GM12892 (cell line): ENCODE measurements around the gene KLHL26.

Source experiments
- POLR2A ChIP-seq: IDR thresholded peaks from 2 replicates; pipeline ENCODE4 v1.6.1; 2011; ENCODE audit warnings: low read depth, low read length, control low read depth
- POLR2AphosphoS5 ChIP-seq: IDR thresholded peaks from 2 replicates; pipeline ENCODE4 v1.6.1; 2011; ENCODE audit warnings: low read depth, low read length, control low read depth
- TAF1 ChIP-seq: IDR thresholded peaks from 2 replicates; pipeline ENCODE4 v1.6.1; 2011; ENCODE audit warnings: low read depth, mild to moderate bottlenecking, control low read depth, low read length, borderline replicate concordance

GRCh38 chr19:18668744-18669523 is 32.1 kb downstream of the KLHL26 start:
- no peak for TF ChIP-seq POLR2A
- TF ChIP-seq POLR2AphosphoS5, result no peak
- no peak for TF ChIP-seq TAF1
